ENCODE data around the gene MAP6.

GRCh38 chr11:75586395-75586794, 82.4 kb downstream of the MAP6 start:
- TF ChIP-seq ZFX (IDR thresholded peaks at IDR 0.05) (no peak), YY1 (IDR thresholded peaks at IDR 0.05; ENCODE audit: extremely low read depth, insufficient replicate concordance, low read depth, low read length) (no peak), CTCF (IDR thresholded peaks at IDR 0.05 in 2 of 3, conservative IDR thresholded peaks at IDR 0.05 in 1 of 3; ENCODE audit: borderline replicate concordance in 1 of 3, insufficient read depth in 1 of 3, low read depth in 2 of 3, low read length in 2 of 3) (no peak), SRF (IDR thresholded peaks at IDR 0.05; ENCODE audit: low read depth) (no peak), JUND (IDR thresholded peaks at IDR 0.05) (no peak), EZH2 (IDR thresholded peaks at IDR 0.05) (no peak)
